Thyroid gland (tissue), 4 donors: Measurements from ENCODE around the gene EDIL3.

Source experiments
- CTCF ChIP-seq, 6 experiments: fragments of 200-600 bp in 3 of 6; fragments of 450-650 bp in 3 of 6; sonication (generic) in 3 of 6; IDR thresholded peaks; one replicate each; pipeline ENCODE4 v1.5.1; 2016 to 2019; ENCODE audit warnings: antibody characterized with exemption in 6 of 6, mild to moderate bottlenecking in 2 of 6, inconsistent platforms in 1 of 6, moderate library complexity in 1 of 6
- POLR2A ChIP-seq, 2 donors: fragments of 450-650 bp; IDR thresholded peaks; one replicate each; pipeline ENCODE4 v1.6.1; 2017; ENCODE audit warnings: antibody characterized with exemption in 2 of 2, mild to moderate bottlenecking in 2 of 2, moderate library complexity in 1 of 2

GRCh38 chr5:84119252-84119651, 265.4 kb downstream of the EDIL3 start:
- TF ChIP-seq CTCF (IDR thresholded peaks at IDR 0.05), result no peak
- TF ChIP-seq POLR2A (IDR thresholded peaks at IDR 0.05), result no peak
